MM.1S (cell line): Measurements from ENCODE around the gene MRPS23.

ENCODE experiments used
- DNase-seq: peaks from one replicate; pipeline ENCODE4 v3.0.0-alpha.2; 2015
- H2AFZ ChIP-seq: fragments of 300-600 bp; sonication (generic); 2 replicates; pipeline ENCODE4 v1.6.0; 2016; ENCODE audit warnings: antibody characterized with exemption, low read length
- H3F3A ChIP-seq: fragments of 300-600 bp; sonication (generic); 2 replicates; pipeline ENCODE4 v1.6.1; 2016; ENCODE audit warnings: mild to moderate bottlenecking, antibody characterized with exemption, low read length, moderate library complexity, mixed read lengths; ENCODE audit not compliant: insufficient read depth
- H3K27ac ChIP-seq: fragments of 300-600 bp; sonication (generic); 2 replicates; pipeline ENCODE4 v1.5.1; 2016; ENCODE audit warnings: mild to moderate bottlenecking, low read length
- H3K27me3 ChIP-seq: fragments of 300-600 bp; sonication (generic); replicated peaks from 2 replicates; pipeline ENCODE4 v1.6.0; 2016; ENCODE audit warnings: low read length; ENCODE audit not compliant: insufficient read depth
- H3K36me3 ChIP-seq: fragments of 300-600 bp; sonication (generic); replicated peaks from 2 replicates; pipeline ENCODE4 v1.6.1; 2016; ENCODE audit warnings: mild to moderate bottlenecking, low read length, mixed read lengths; ENCODE audit not compliant: insufficient read depth
- H3K4me1 ChIP-seq: fragments of 300-600 bp; sonication (generic); 2 replicates; pipeline ENCODE4 v1.6.1; 2016; ENCODE audit warnings: low read length, mixed read lengths
- H3K4me2 ChIP-seq: fragments of 300-600 bp; sonication (generic); 2 replicates; pipeline ENCODE4 v1.6.0; 2016; ENCODE audit warnings: low read depth, low read length
- H3K4me3 ChIP-seq: fragments of 300-600 bp; sonication (generic); 2 replicates; pipeline ENCODE4 v1.5.1; 2016; ENCODE audit warnings: low read length, mixed read lengths
- H3K79me2 ChIP-seq: fragments of 300-600 bp; sonication (generic); 2 replicates; pipeline ENCODE4 v1.6.1; 2016; ENCODE audit warnings: mixed run types, low read length, mixed read lengths
- H3K9ac ChIP-seq: fragments of 300-600 bp; sonication (generic); 2 replicates; pipeline ENCODE4 v1.6.1; 2016; ENCODE audit warnings: low read length, mixed read lengths
- H3K9me2 ChIP-seq: fragments of 300-600 bp; sonication (generic); replicated peaks from 2 replicates; pipeline ENCODE4 v1.6.1; 2016; ENCODE audit warnings: mild to moderate bottlenecking, low read length, mixed read lengths; ENCODE audit not compliant: insufficient read depth
- H3K9me3 ChIP-seq: fragments of 300-600 bp; sonication (generic); replicated peaks from 2 replicates; pipeline ENCODE4 v1.6.1; 2016; ENCODE audit warnings: mild to moderate bottlenecking, low read length, mixed read lengths; ENCODE audit not compliant: insufficient read depth
- H4K20me1 ChIP-seq: fragments of 300-600 bp; sonication (generic); 2 replicates; pipeline ENCODE4 v1.6.1; 2016; ENCODE audit warnings: mild to moderate bottlenecking, low read length, moderate library complexity, mixed read lengths; ENCODE audit not compliant: insufficient read depth
- EZH2 ChIP-seq: fragments of 300-600 bp; sonication (generic); optimal IDR thresholded peaks from 2 replicates; pipeline ENCODE3; 2017; ENCODE audit warnings: low read depth, mild to moderate bottlenecking, antibody characterized with exemption, low read length, mixed read lengths
- EZH2phosphoT487 ChIP-seq: fragments of 300-600 bp; sonication (generic); IDR thresholded peaks from 2 replicates; pipeline ENCODE4 v1.6.1; 2018; ENCODE audit warnings: antibody characterized with exemption, low read length
- TF ChIP-seq, protein P1 (sequence below): fragments of 300-600 bp; sonication (generic); IDR thresholded peaks from 2 replicates; pipeline ENCODE4 v1.5.1; 2016; ENCODE audit warnings: antibody characterized with exemption, low read length, mixed read lengths

Gene MRPS23

GRCh38 chr17:57801044-57801711 is 48.7 kb downstream of the MRPS23 start:
- no peaks in the 10 kb centered on the region for H3K9me3 ChIP-seq
- no peaks in the 10 kb centered on the region for H4K20me1 ChIP-seq
- no peak overlapping the region for H3K4me2 ChIP-seq
- no peaks in the 10 kb centered on the region for H3K4me1 ChIP-seq
- TF ChIP-seq, protein P1, sequence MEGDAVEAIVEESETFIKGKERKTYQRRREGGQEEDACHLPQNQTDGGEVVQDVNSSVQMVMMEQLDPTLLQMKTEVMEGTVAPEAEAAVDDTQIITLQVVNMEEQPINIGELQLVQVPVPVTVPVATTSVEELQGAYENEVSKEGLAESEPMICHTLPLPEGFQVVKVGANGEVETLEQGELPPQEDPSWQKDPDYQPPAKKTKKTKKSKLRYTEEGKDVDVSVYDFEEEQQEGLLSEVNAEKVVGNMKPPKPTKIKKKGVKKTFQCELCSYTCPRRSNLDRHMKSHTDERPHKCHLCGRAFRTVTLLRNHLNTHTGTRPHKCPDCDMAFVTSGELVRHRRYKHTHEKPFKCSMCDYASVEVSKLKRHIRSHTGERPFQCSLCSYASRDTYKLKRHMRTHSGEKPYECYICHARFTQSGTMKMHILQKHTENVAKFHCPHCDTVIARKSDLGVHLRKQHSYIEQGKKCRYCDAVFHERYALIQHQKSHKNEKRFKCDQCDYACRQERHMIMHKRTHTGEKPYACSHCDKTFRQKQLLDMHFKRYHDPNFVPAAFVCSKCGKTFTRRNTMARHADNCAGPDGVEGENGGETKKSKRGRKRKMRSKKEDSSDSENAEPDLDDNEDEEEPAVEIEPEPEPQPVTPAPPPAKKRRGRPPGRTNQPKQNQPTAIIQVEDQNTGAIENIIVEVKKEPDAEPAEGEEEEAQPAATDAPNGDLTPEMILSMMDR: no peak
- no peak for TF ChIP-seq EZH2phosphoT487
- no peak for TF ChIP-seq EZH2
- no peak for DNase-seq
- no peak overlapping the region for H3K27ac ChIP-seq
- H2AFZ ChIP-seq: no peak overlapping the region
- H3K4me3 ChIP-seq: no peak overlapping the region
- no peaks in the 10 kb centered on the region for H3F3A ChIP-seq
- H3K9ac ChIP-seq: no peak overlapping the region
- H3K27me3 ChIP-seq: no peaks in the 10 kb centered on the region
- H3K36me3 ChIP-seq: no peaks in the 10 kb centered on the region
- no peaks in the 10 kb centered on the region for H3K79me2 ChIP-seq
- H3K9me2 ChIP-seq: no peaks in the 10 kb centered on the region

DNA sequence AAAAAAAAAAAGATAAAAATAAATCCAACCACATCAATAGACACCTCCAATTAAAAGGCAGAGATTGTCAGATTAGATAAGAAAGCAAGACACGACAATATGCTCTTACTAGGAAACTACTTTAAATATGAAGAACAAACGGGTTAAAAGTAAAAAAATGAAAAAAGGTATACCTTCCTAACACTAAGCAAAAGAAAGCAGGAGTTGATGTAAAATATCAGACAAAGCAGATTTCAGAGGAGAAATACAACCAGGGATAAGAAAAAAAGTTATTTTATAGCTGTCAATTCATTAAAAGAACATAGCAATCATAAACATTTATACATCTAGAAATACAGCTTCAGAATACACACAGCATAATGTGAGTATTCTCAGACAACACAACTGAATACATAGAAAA is 55.0 kb downstream of the MRPS23 start:
- Histone ChIP-seq H3K9ac (no peak overlapping the region), H3K4me1 (no peaks in the 10 kb centered on the region), H3K4me2 (no peak overlapping the region), H3K4me3 (no peak overlapping the region), H3K36me3 (no peaks in the 10 kb centered on the region), H4K20me1 (no peaks in the 10 kb centered on the region), H3K79me2 (no peaks in the 10 kb centered on the region), H3K27me3 (no peaks in the 10 kb centered on the region), H3F3A (no peaks in the 10 kb centered on the region), H3K9me3 (no peaks in the 10 kb centered on the region), H2AFZ (no peak overlapping the region), H3K27ac (no peak overlapping the region), H3K9me2 (no peaks in the 10 kb centered on the region)
- TF ChIP-seq EZH2 (no peak), EZH2phosphoT487 (no peak)
- TF ChIP-seq, protein P1: no peak
- DNase-seq: no peak

GRCh38 chr17:57788725-57789124 is 61.1 kb downstream of the MRPS23 start:
- H3K9me2 ChIP-seq: no peaks in the 10 kb centered on the region
- no peaks in the 10 kb centered on the region for H3F3A ChIP-seq
- no peak overlapping the region for H3K4me2 ChIP-seq
- H3K79me2 ChIP-seq: no peaks in the 10 kb centered on the region
- TF ChIP-seq EZH2 (no peak), EZH2phosphoT487 (no peak)
- TF ChIP-seq, protein P1: no peak
- H3K9me3 ChIP-seq: no peaks in the 10 kb centered on the region
- no peaks in the 10 kb centered on the region for H4K20me1 ChIP-seq
- no peak overlapping the region for H2AFZ ChIP-seq
- H3K27ac ChIP-seq: no peak overlapping the region
- H3K36me3 ChIP-seq: no peaks in the 10 kb centered on the region
- no peak for DNase-seq
- no peaks in the 10 kb centered on the region for H3K4me1 ChIP-seq
- H3K4me3 ChIP-seq: no peak overlapping the region
- no peak overlapping the region for H3K9ac ChIP-seq
- no peaks in the 10 kb centered on the region for H3K27me3 ChIP-seq
